ENCODE results near the gene ELP1. TPM values are rescaled to one million over a fixed set of nuclear protein-coding genes. Genes with fewer than 3 reads are reported as not detected.

Gene ELP1
- polyA plus RNA-seq, 1 donor (not counting 4 experiments of a cell fraction or from before 2014, with no cell fraction given), result 49.6 TPM

DNA sequence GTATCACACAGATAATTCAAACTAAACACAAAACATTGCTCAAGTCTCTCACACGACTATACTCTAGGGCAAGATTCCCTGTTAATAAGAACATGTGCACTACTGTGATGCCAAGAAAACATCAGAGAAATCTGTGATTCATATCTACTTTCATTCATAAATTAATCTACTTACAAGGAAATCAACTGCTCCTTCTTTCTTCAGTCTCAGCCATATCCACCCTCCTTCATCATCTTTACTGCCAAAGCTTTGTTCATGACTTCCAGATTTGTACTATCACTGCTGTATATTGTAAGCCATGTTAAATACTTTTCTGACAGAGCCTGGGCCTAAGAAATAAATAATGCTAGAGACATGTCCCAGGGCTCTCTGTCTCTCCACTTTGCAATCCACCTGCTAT lies 44.3 kb upstream of the ELP1 start:
- H3K4me2 ChIP-seq (ENCODE audit: control insufficient read depth, extremely low read depth, insufficient read depth, low read depth, low read length), result no peak overlapping the region
- FAIRE-seq, result no peak
- H3K9me3 ChIP-seq (ENCODE audit: control insufficient read depth, low read depth, low read length), result no peaks in the 10 kb centered on the region
- H3K4me3 ChIP-seq (ENCODE audit: control insufficient read depth in 2 of 3, extremely low read depth in 1 of 3, insufficient read depth in 2 of 3, low read depth in 1 of 3, low read length in 3 of 3), result no peak overlapping the region
- H3K36me3 ChIP-seq (ENCODE audit: control insufficient read depth in 2 of 2, extremely low read depth in 1 of 2, insufficient read depth in 2 of 2, low read length in 2 of 2), result peaks cover 8 to 32% of the 10 kb centered on the region in 2 experiments
- no peak overlapping the region for H3K9ac ChIP-seq (ENCODE audit: control insufficient read depth, extremely low read depth, insufficient read depth, low read length)
- H2AFZ ChIP-seq (ENCODE audit: control insufficient read depth, low read length), result no peak overlapping the region
- no peaks in the 10 kb centered on the region for H3K9me1 ChIP-seq (ENCODE audit: control insufficient read depth, extremely low read depth, insufficient read depth, low read length)
- H3K27ac ChIP-seq (ENCODE audit: control insufficient read depth, insufficient read depth, low read length), result no peak overlapping the region
- no peak for DNase-seq (ENCODE audit: low read depth, low spot score)
- dilution Hi-C loops (cut with MboI; ENCODE audit: extremely low pct_ligation_motif_present, low sequenced_read_pairs), result no loop called here
- H3K79me2 ChIP-seq (ENCODE audit: control insufficient read depth, insufficient read depth, low read length), result no peaks in the 10 kb centered on the region
- no peaks in the 10 kb centered on the region for H4K20me1 ChIP-seq (ENCODE audit: control insufficient read depth, extremely low read depth, insufficient read depth, low read length)
- TF ChIP-seq EZH2 (IDR thresholded peaks at IDR 0.05; ENCODE audit: low read length), result no peak
- TF ChIP-seq, protein P1, sequence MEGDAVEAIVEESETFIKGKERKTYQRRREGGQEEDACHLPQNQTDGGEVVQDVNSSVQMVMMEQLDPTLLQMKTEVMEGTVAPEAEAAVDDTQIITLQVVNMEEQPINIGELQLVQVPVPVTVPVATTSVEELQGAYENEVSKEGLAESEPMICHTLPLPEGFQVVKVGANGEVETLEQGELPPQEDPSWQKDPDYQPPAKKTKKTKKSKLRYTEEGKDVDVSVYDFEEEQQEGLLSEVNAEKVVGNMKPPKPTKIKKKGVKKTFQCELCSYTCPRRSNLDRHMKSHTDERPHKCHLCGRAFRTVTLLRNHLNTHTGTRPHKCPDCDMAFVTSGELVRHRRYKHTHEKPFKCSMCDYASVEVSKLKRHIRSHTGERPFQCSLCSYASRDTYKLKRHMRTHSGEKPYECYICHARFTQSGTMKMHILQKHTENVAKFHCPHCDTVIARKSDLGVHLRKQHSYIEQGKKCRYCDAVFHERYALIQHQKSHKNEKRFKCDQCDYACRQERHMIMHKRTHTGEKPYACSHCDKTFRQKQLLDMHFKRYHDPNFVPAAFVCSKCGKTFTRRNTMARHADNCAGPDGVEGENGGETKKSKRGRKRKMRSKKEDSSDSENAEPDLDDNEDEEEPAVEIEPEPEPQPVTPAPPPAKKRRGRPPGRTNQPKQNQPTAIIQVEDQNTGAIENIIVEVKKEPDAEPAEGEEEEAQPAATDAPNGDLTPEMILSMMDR (optimal IDR thresholded peaks at IDR 0.05 in 1 of 3, IDR thresholded peaks at IDR 0.05 in 1 of 3, conservative IDR thresholded peaks at IDR 0.05 in 1 of 3; ENCODE audit: extremely low read depth in 1 of 3, insufficient read depth in 2 of 3, low read length in 3 of 3), result no peak
- no peaks in the 10 kb centered on the region for H3K27me3 ChIP-seq (ENCODE audit: control insufficient read depth, extremely low read depth, insufficient read depth, low read length)
- H3K4me1 ChIP-seq (ENCODE audit: control insufficient read depth, extremely low read depth, insufficient read depth, low read length), result no peaks in the 10 kb centered on the region

DNA sequence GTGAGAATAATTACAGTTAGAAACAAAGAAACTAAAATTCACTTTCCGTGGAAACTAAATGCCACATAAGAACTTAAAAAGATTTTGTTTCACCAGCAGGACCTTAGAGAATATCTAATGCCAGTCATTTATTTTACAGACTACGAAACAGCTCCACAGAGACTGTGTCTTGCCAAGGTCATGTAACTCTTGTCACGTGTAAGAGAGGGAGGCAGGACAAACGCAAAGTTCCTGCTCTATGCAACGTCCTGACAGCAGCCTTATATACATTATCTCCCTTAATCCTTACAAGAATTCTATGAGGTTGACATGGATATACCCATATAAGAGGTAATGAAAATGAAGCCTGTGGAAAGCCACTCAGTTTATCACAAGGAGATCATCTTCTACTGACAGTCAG lies 40.0 kb upstream of the ELP1 start:
- H3K9me1 ChIP-seq (ENCODE audit: control insufficient read depth, extremely low read depth, insufficient read depth, low read length), result no peaks in the 10 kb centered on the region
- no peaks in the 10 kb centered on the region for H3K79me2 ChIP-seq (ENCODE audit: control insufficient read depth, insufficient read depth, low read length)
- dilution Hi-C loops (cut with MboI; ENCODE audit: extremely low pct_ligation_motif_present, low sequenced_read_pairs), result no loop called here
- H2AFZ ChIP-seq (ENCODE audit: control insufficient read depth, low read length), result no peak overlapping the region
- no peak overlapping the region for H3K4me2 ChIP-seq (ENCODE audit: control insufficient read depth, extremely low read depth, insufficient read depth, low read depth, low read length)
- FAIRE-seq (no peak), DNase-seq (ENCODE audit: low read depth, low spot score) (no peak)
- no peak overlapping the region for H3K4me3 ChIP-seq (ENCODE audit: control insufficient read depth in 2 of 3, extremely low read depth in 1 of 3, insufficient read depth in 2 of 3, low read depth in 1 of 3, low read length in 3 of 3)
- no peaks in the 10 kb centered on the region for H3K4me1 ChIP-seq (ENCODE audit: control insufficient read depth, extremely low read depth, insufficient read depth, low read length)
- no peaks in the 10 kb centered on the region for H4K20me1 ChIP-seq (ENCODE audit: control insufficient read depth, extremely low read depth, insufficient read depth, low read length)
- H3K27me3 ChIP-seq (ENCODE audit: control insufficient read depth, extremely low read depth, insufficient read depth, low read length), result no peaks in the 10 kb centered on the region
- H3K9ac ChIP-seq (ENCODE audit: control insufficient read depth, extremely low read depth, insufficient read depth, low read length), result no peak overlapping the region
- H3K27ac ChIP-seq (ENCODE audit: control insufficient read depth, insufficient read depth, low read length), result no peak overlapping the region
- TF ChIP-seq, protein P1 (optimal IDR thresholded peaks at IDR 0.05 in 1 of 3, IDR thresholded peaks at IDR 0.05 in 1 of 3, conservative IDR thresholded peaks at IDR 0.05 in 1 of 3; ENCODE audit: extremely low read depth in 1 of 3, insufficient read depth in 2 of 3, low read length in 3 of 3), result no peak
- no peak for TF ChIP-seq EZH2 (IDR thresholded peaks at IDR 0.05; ENCODE audit: low read length)
- H3K36me3 ChIP-seq (ENCODE audit: control insufficient read depth in 2 of 2, extremely low read depth in 1 of 2, insufficient read depth in 2 of 2, low read length in 2 of 2), result peaks cover 12 to 22% of the 10 kb centered on the region in 2 experiments
- no peaks in the 10 kb centered on the region for H3K9me3 ChIP-seq (ENCODE audit: control insufficient read depth, low read depth, low read length)
